Adrenal gland (tissue), 12 donors: Measurements from ENCODE around the gene DIRAS2. TPM values are rescaled to one million over a fixed set of nuclear protein-coding genes. Genes with fewer than 3 reads are reported as not detected.

Experiments
- DNase-seq, 7 donors: peaks; one replicate each; pipeline ENCODE4 v3.0.0-alpha.2; 2019 to 2020
- H3K27ac ChIP-seq, 5 donors: fragments of 200-600 bp; sonication (generic) in 4 of 5; 1 replicate in 3 of 5; 2 replicates in 2 of 5; pipeline versions ENCODE4 v1.5.1 to v1.8.0; 2016 to 2020; ENCODE audit warnings: mild to moderate bottlenecking in 1 of 5
- H3K27me3 ChIP-seq: fragments of 200-600 bp; 2 replicates; pipeline ENCODE4 v1.8.0; 2021
- H3K36me3 ChIP-seq, 2 donors: fragments of 200-600 bp; replicated peaks in 1 of 2; 1 replicate in 1 of 2; 2 replicates in 1 of 2; pipeline versions ENCODE4 v1.5.1 to v1.8.0; 2018 to 2022
- H3K4me1 ChIP-seq, 2 donors: fragments of 200-600 bp; replicated peaks in 1 of 2; 1 replicate in 1 of 2; 2 replicates in 1 of 2; pipeline versions ENCODE4 v1.5.1 to v1.8.0; 2018 to 2021
- H3K4me3 ChIP-seq, 4 donors: fragments of 200-600 bp; sonication (generic) in 3 of 4; one replicate each; pipeline ENCODE4 v1.5.1; 2016 to 2018
- H3K9me3 ChIP-seq, 3 donors: fragments of 200-600 bp; sonication (generic) in 1 of 3; replicated peaks in 1 of 3; 1 replicate in 2 of 3; 2 replicates in 1 of 3; pipeline versions ENCODE4 v1.5.1 to v1.8.0; 2016 to 2021
- CTCF ChIP-seq, 6 experiments: fragments of 450-650 bp in 4 of 6; fragments of 200-600 bp in 2 of 6; sonication (generic) in 1 of 6; IDR thresholded peaks; 1 replicate in 5 of 6; 2 replicates in 1 of 6; pipeline versions ENCODE4 v1.5.1 to v1.8.0; 2016 to 2021; ENCODE audit warnings: antibody characterized with exemption in 6 of 6, mild to moderate bottlenecking in 2 of 6, moderate library complexity in 1 of 6
- POLR2A ChIP-seq, 2 donors: fragments of 450-650 bp; IDR thresholded peaks; one replicate each; pipeline ENCODE4 v1.6.1; 2017; ENCODE audit warnings: antibody characterized with exemption in 2 of 2, mild to moderate bottlenecking in 2 of 2, moderate library complexity in 1 of 2
- WGBS, 4 donors: extraction: QIAGEN DNeasy Blood & Tissue Kit in 2 of 4; methylation state at CpG; one replicate each; pipeline versions ENCODE4 v1.1.5 to v1.1.7; 2013 to 2017; 5-methylcytosine and 5-hydroxymethylcytosine counted together
- intact Hi-C, 2 donors: fragments of 100-400 bp; cut with DNase I; formaldehyde crosslinking; loops; one replicate each; pipeline versions ENCODE4 v1.14.1 to v1.15.0; 2022 to 2023
- polyA plus RNA-seq, 3 donors: library from polyadenylated mRNA; stranded (reverse); fragments of 200-250 nt in 2 of 3; fragments of 350-450 nt in 1 of 3; fragmentation: Illumina TruSeq in 1 of 3; extraction: RNeasy Lipid Tissue Mini Kit (QIAGEN cat#74804) in 1 of 3; gene quantifications; one replicate each; pipeline ENCODE4 v1.2.3, GENCODE V29; 2013 to 2014
- total RNA-seq, 9 donors: library from RNA; depleted of rRNA in 4 of 9; stranded (reverse); fragments of >200 nt in 4 of 9; fragments of 120-200 nt in 1 of 9; fragmentation: NEBNext Ultra II Directional in 1 of 9; extraction: Animal tissue kit (Norgen Biotek cat#: 25700) in 1 of 9; gene quantifications; one replicate each; pipeline versions ENCODE4 v1.1.0 to v1.2.4, GENCODE V29; 2013 to 2023
- donor health status: healthy with polysubstance abuse.
- donor health status: Bipolar disorder and iron deficiency.
- donor health status: DM: yes; HTN: yes; CAD: no.
- donor health status: DM: no; HTN: no; CAD: no.
- donor health status: DM: no; HTN: no; CAD: no.
- donor health status: DM: yes; HTN: yes; CAD: no.

DIRAS2 gene
- total and polyA plus RNA-seq, 12 donors: 0.06 to 3.1 (median 1.2) TPM; not detected in 3

- Histone ChIP-seq H3K36me3 (no peaks in the 10 kb centered on the region), H3K27ac (no peak overlapping the region), H3K27me3 (no peaks in the 10 kb centered on the region), H3K4me3 (no peak overlapping the region), H3K4me1 (no peaks in the 10 kb centered on the region), H3K9me3 (no peaks in the 10 kb centered on the region)
- no peak for DNase-seq
- intact Hi-C loops: no loop called here
- TF ChIP-seq POLR2A (IDR thresholded peaks at IDR 0.05) (no peak), CTCF (IDR thresholded peaks at IDR 0.05) (no peak)
- 63 to 76% (median 69%) methylated on average over 3 of the region's 3 CpGs for WGBS, 4 donors
Measured at GRCh38 chr9:90568667-90569066, 74.0 kb downstream of the DIRAS2 start.

DNA sequence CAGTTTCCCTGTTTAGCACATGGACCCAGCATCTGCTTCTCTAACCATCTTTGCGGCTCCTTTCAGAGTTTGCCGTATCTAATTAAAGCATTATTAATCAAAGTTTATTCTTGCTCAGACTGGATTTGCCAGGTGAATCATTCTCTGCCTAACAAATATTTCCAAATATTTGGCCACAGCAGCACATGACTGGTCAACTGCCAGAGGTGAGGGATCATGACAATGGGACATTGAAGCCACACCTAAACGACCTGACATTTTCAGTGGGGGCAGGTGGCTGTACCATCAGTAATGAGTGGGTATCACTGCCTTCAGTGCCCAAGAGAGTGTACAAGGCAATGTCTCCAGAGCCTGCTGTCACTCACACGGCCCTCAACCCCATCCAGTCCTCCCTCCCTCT, 80.4 kb downstream of the DIRAS2 start:
- Histone ChIP-seq H3K4me3 (no peak overlapping the region), H3K9me3 (no peaks in the 10 kb centered on the region), H3K36me3 (no peaks in the 10 kb centered on the region), H3K27ac (no peak overlapping the region), H3K27me3 (no peaks in the 10 kb centered on the region), H3K4me1 (no peaks in the 10 kb centered on the region)
- TF ChIP-seq CTCF (IDR thresholded peaks at IDR 0.05): no peak
- no peak for TF ChIP-seq POLR2A (IDR thresholded peaks at IDR 0.05)
- DNase-seq: no peak
- WGBS, 4 donors: 78 to 87% (median 82%) methylated on average over 4 of the region's 4 CpGs
- intact Hi-C loops: no loop called here

Other genes with a start within 250 kb of the DIRAS2 start
- gene SYK, start 159.0 kb upstream of the DIRAS2 start, total RNA-seq: 10 to 100 TPM in 8 of 9 donors, 1 to 10 TPM in 1; 2.0 to 21.5 (median 17.6) TPM
- gene SYK, start 159.0 kb upstream of the DIRAS2 start, polyA plus RNA-seq: 1 to 10 TPM; 3.0 to 6.9 (median 3.9) TPM